ENCODE measurements around the gene AARS2. TPM values are rescaled to one million over a fixed set of nuclear protein-coding genes. Genes with fewer than 3 reads are reported as not detected.

Gene AARS2
- total and polyA plus RNA-seq, 9 of the 15 experiments (the other 6 are each of a cell fraction or from before 2014, with no cell fraction given): 0.97 to 34.0 (median 18.3) TPM

DNA sequence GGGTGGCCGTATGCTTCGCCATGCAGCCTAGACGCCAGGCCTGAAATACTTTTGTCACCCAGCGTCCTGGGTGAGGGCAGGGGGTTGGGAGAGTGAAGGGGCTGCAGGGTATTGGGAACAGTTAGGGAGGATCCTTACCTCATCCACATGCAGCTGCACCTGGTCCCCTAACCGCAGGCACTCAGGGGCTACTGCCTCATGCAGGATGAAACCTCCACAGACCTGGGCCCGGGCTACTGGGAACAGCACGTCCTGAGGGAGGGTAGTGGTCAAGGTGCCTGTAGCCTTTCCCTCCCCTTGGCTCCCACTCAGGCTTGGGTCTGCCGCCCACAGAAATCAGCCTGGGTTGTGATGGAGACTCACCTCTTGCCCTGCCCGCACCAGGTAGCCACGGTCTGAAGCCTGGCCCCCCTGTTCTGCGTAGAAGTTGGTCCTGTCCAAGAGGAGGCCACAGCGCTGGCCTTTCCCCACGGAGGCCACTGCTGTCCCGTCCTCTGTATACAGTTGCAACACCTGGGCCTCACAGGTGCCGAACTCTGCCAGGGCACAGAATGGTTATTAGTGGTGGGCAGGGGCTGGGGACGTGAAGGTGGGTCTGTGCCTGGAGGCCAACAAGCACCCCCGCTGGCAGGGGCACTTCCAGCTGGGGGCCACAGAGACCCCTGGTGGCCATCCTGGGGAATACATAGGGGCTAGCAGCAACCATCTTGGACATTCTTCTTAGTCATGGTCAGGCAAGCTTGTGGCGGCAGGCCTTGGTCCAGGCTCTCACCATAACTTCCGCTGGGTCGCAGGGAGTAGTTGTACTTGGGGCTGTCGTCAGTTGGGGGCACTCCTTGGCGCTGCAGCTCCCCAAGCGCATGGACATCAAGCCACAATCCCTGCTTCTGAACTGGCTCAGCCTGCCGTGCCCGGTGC, 8.6 kb downstream of the AARS2 start (continued):
- TF ChIP-seq, protein P1, sequence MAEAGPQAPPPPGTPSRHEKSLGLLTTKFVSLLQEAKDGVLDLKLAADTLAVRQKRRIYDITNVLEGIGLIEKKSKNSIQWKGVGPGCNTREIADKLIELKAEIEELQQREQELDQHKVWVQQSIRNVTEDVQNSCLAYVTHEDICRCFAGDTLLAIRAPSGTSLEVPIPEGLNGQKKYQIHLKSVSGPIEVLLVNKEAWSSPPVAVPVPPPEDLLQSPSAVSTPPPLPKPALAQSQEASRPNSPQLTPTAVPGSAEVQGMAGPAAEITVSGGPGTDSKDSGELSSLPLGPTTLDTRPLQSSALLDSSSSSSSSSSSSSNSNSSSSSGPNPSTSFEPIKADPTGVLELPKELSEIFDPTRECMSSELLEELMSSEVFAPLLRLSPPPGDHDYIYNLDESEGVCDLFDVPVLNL (CRISPR knock-in tag; IDR thresholded peaks at IDR 0.05; ENCODE audit: low read depth): 0 out of 2 replicates have a peak, but pooled peaks have one; percentile 23
- TF ChIP-seq POLR2G (IDR thresholded peaks at IDR 0.05; ENCODE audit: low read depth, low read length) (peak; percentile 49), ZNF316 (IDR thresholded peaks at IDR 0.05) (peak; percentile 34; the same call in 1 of the 2 replicates), ZKSCAN8 (CRISPR knock-in tag; IDR thresholded peaks at IDR 0.05) (no peak), NFE2 (IDR thresholded peaks at IDR 0.05; ENCODE audit: low read depth) (peak; percentile 83), RAD21 (CRISPR knock-in tag; conservative IDR thresholded peaks at IDR 0.05 in 1 of 2, IDR thresholded peaks at IDR 0.05 in 1 of 2) (peak; percentile 48 to 59), MAFK (IDR thresholded peaks at IDR 0.05; ENCODE audit: low read length) (peak; percentile 32; the same call in 1 of the 2 replicates), ZKSCAN1 (IDR thresholded peaks at IDR 0.05; ENCODE audit: low read depth, low read length) (peak; percentile 45; the same call in 1 of the 2 replicates)
- TF ChIP-seq, protein P2, sequence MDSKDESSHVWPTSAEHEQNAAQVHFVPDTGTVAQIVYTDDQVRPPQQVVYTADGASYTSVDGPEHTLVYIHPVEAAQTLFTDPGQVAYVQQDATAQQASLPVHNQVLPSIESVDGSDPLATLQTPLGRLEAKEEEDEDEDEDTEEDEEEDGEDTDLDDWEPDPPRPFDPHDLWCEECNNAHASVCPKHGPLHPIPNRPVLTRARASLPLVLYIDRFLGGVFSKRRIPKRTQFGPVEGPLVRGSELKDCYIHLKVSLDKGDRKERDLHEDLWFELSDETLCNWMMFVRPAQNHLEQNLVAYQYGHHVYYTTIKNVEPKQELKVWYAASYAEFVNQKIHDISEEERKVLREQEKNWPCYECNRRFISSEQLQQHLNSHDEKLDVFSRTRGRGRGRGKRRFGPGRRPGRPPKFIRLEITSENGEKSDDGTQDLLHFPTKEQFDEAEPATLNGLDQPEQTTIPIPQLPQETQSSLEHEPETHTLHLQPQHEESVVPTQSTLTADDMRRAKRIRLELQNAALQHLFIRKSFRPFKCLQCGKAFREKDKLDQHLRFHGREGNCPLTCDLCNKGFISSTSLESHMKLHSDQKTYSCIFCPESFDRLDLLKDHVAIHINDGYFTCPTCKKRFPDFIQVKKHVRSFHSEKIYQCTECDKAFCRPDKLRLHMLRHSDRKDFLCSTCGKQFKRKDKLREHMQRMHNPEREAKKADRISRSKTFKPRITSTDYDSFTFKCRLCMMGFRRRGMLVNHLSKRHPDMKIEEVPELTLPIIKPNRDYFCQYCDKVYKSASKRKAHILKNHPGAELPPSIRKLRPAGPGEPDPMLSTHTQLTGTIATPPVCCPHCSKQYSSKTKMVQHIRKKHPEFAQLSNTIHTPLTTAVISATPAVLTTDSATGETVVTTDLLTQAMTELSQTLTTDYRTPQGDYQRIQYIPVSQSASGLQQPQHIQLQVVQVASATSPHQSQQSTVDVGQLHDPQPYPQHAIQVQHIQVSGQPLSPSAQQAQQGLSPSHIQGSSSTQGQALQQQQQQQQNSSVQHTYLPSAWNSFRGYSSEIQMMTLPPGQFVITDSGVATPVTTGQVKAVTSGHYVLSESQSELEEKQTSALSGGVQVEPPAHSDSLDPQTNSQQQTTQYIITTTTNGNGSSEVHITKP (IDR thresholded peaks at IDR 0.05; ENCODE audit: partially characterized antibody): peak; percentile 42
- TF ChIP-seq, protein P3, sequence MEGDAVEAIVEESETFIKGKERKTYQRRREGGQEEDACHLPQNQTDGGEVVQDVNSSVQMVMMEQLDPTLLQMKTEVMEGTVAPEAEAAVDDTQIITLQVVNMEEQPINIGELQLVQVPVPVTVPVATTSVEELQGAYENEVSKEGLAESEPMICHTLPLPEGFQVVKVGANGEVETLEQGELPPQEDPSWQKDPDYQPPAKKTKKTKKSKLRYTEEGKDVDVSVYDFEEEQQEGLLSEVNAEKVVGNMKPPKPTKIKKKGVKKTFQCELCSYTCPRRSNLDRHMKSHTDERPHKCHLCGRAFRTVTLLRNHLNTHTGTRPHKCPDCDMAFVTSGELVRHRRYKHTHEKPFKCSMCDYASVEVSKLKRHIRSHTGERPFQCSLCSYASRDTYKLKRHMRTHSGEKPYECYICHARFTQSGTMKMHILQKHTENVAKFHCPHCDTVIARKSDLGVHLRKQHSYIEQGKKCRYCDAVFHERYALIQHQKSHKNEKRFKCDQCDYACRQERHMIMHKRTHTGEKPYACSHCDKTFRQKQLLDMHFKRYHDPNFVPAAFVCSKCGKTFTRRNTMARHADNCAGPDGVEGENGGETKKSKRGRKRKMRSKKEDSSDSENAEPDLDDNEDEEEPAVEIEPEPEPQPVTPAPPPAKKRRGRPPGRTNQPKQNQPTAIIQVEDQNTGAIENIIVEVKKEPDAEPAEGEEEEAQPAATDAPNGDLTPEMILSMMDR (IDR thresholded peaks at IDR 0.05 in 2 of 3, conservative IDR thresholded peaks at IDR 0.05 in 1 of 3; ENCODE audit: insufficient read depth in 2 of 3, low read depth in 1 of 3, low read length in 3 of 3): peak; percentile 88 to 94 (median 90)
- TF ChIP-seq, protein P4, sequence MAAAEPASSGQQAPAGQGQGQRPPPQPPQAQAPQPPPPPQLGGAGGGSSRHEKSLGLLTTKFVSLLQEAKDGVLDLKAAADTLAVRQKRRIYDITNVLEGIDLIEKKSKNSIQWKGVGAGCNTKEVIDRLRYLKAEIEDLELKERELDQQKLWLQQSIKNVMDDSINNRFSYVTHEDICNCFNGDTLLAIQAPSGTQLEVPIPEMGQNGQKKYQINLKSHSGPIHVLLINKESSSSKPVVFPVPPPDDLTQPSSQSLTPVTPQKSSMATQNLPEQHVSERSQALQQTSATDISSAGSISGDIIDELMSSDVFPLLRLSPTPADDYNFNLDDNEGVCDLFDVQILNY (CRISPR knock-in tag; IDR thresholded peaks at IDR 0.05): 0 out of 2 replicates have a peak, but pooled peaks have one; percentile 35
